Esophagus muscularis mucosa (tissue), 4 donors: ENCODE measurements around the gene ITPR1. TPM values are rescaled to one million over a fixed set of nuclear protein-coding genes. Genes with fewer than 3 reads are reported as not detected.
"Not testable (repeated sequence)": the region's sequence is repeated elsewhere in the genome, so short reads cannot be mapped to it uniquely, and the experiment has no call there.

Experiments
- DNase-seq: peaks from one replicate; pipeline ENCODE4 v3.0.0-alpha.2; 2017; ENCODE audit errors: extremely low spot score
- H3K27ac ChIP-seq, 4 donors: fragments of 200-600 bp; sonication (generic); replicated peaks in 1 of 4; 1 replicate in 3 of 4; 2 replicates in 1 of 4; pipeline ENCODE4 v1.5.1; 2016 to 2019; ENCODE audit warnings: mild to moderate bottlenecking in 1 of 4
- H3K27me3 ChIP-seq, 4 donors: fragments of 200-600 bp; sonication (generic); one replicate each; pipeline versions ENCODE4 v1.5.1 to v1.6.0; 2016 to 2019
- H3K36me3 ChIP-seq, 4 donors: fragments of 200-600 bp; sonication (generic); one replicate each; pipeline ENCODE4 v1.5.1; 2016 to 2019
- H3K4me1 ChIP-seq, 4 donors: fragments of 200-600 bp; sonication (generic); one replicate each; pipeline ENCODE4 v1.5.1; 2016 to 2019
- H3K4me3 ChIP-seq, 4 donors: fragments of 200-600 bp; sonication (generic); 1 replicate in 2 of 4; 2 replicates in 2 of 4; pipeline ENCODE4 v1.5.1; 2016 to 2019; ENCODE audit warnings: mild to moderate bottlenecking in 4 of 4, moderate library complexity in 1 of 4
- H3K9me3 ChIP-seq, 4 donors: fragments of 200-600 bp; sonication (generic); 1 replicate in 3 of 4; 2 replicates in 1 of 4; pipeline ENCODE4 v1.5.1; 2016 to 2019
- CTCF ChIP-seq, 3 experiments: fragments of 200-600 bp in 2 of 3; fragments of 450-650 bp in 1 of 3; sonication (generic) in 2 of 3; IDR thresholded peaks; one replicate each; pipeline ENCODE4 v1.5.1; 2017 to 2019; ENCODE audit warnings: antibody characterized with exemption in 3 of 3, mild to moderate bottlenecking in 2 of 3, moderate library complexity in 1 of 3
- EP300 ChIP-seq: sonication (generic); formaldehyde crosslinking; IDR thresholded peaks from one replicate; pipeline ENCODE4 v1.6.1; 2017; ENCODE audit warnings: antibody characterized with exemption
- POLR2A ChIP-seq: fragments of 450-650 bp; IDR thresholded peaks from one replicate; pipeline ENCODE4 v1.6.1; 2017; ENCODE audit warnings: antibody characterized with exemption, moderate library complexity, mild to moderate bottlenecking, low read depth
- POLR2AphosphoS5 ChIP-seq, 2 donors: sonication (generic); formaldehyde crosslinking; IDR thresholded peaks; one replicate each; pipeline ENCODE4 v1.6.1; 2017; ENCODE audit warnings: antibody characterized with exemption in 2 of 2
- WGBS: methylation state at CpG from one replicate; pipeline ENCODE4 v1.1.5; 2018; 5-methylcytosine and 5-hydroxymethylcytosine counted together
- intact Hi-C: fragments of 100-400 bp; cut with DNase I; formaldehyde crosslinking; loops from one replicate; pipeline ENCODE4 v1.15.1; 2023
- total RNA-seq, 4 donors: library from RNA; depleted of rRNA; stranded (reverse); fragments of >200 nt; gene quantifications; one replicate each; pipeline versions ENCODE4 v1.1.0 to v1.2.1, GENCODE V29; 2016

Gene ITPR1
- total RNA-seq, 4 donors from 2014 or later, result 204 to 271 (median 222) TPM

- no peaks in the 10 kb centered on the region for H3K27me3 ChIP-seq
- H3K9me3 ChIP-seq, result no peaks in the 10 kb centered on the region
- TF ChIP-seq CTCF (IDR thresholded peaks at IDR 0.05), result no peak
- TF ChIP-seq EP300, result no peak
- TF ChIP-seq POLR2A, result no peak
- TF ChIP-seq POLR2AphosphoS5 (IDR thresholded peaks at IDR 0.05), result no peak
- 90% methylated on average over 9 of the region's 9 CpGs for WGBS
- intact Hi-C loops, result no loop called here
- no peak for DNase-seq
- no peak overlapping the region for H3K4me3 ChIP-seq
- H3K27ac ChIP-seq, result no peak overlapping the region
- peaks cover 8 to 37% (median 18%) of the 10 kb centered on the region in 4 donors for H3K4me1 ChIP-seq
- H3K36me3 ChIP-seq, result peaks cover 9 to 42% (median 29%) of the 10 kb centered on the region in 4 donors
These were observed 265.2 kb downstream of the ITPR1 start for GRCh38 chr3:4758249-4758860.

GRCh38 chr3:4758957-4759656 is 266.0 kb downstream of the ITPR1 start:
- peaks cover 9 to 48% (median 30%) of the 10 kb centered on the region in 4 donors for H3K36me3 ChIP-seq
- H3K4me3 ChIP-seq, result no peak overlapping the region
- intact Hi-C loops, result no loop called here
- H3K4me1 ChIP-seq, result peaks cover 8 to 29% (median 16%) of the 10 kb centered on the region in 4 donors
- no peaks in the 10 kb centered on the region for H3K27me3 ChIP-seq
- 87% methylated on average over 8 of the region's 8 CpGs for WGBS
- no peak for DNase-seq
- TF ChIP-seq EP300, result no peak
- TF ChIP-seq POLR2A, result no peak
- TF ChIP-seq POLR2AphosphoS5 (IDR thresholded peaks at IDR 0.05), result no peak
- TF ChIP-seq CTCF (IDR thresholded peaks at IDR 0.05), result no peak
- no peaks in the 10 kb centered on the region for H3K9me3 ChIP-seq
- H3K27ac ChIP-seq, result no peak overlapping the region

- intact Hi-C loops, result no loop called here
These were observed 266.7 kb downstream of the ITPR1 start for GRCh38 chr3:4759689-4760312.

GRCh38 chr3:4761759-4762158 is 268.6 kb downstream of the ITPR1 start:
- peaks cover 0 to 15% (median 6%) of the 10 kb centered on the region in 4 donors for H3K4me1 ChIP-seq
- intact Hi-C loops, result no loop called here
- no peak for DNase-seq
- peaks cover 0 to 7% (median 0%) of the 10 kb centered on the region in 4 donors for H3K9me3 ChIP-seq
- TF ChIP-seq CTCF (IDR thresholded peaks at IDR 0.05) (no peak), POLR2AphosphoS5 (IDR thresholded peaks at IDR 0.05) (no peak), POLR2A (no peak), EP300 (no peak)
- H3K4me3 ChIP-seq, result no peak overlapping the region
- no peaks in the 10 kb centered on the region for H3K27me3 ChIP-seq
- H3K36me3 ChIP-seq, result peaks cover 9 to 53% (median 33%) of the 10 kb centered on the region in 4 donors
- H3K27ac ChIP-seq, result no peak overlapping the region
- 93% methylated on average over 5 of the region's 5 CpGs for WGBS

More at GRCh38 chr3:4759689-4760312, 266.7 kb downstream of the ITPR1 start:
- Histone ChIP-seq H3K9me3 (no peaks in the 10 kb centered on the region), H3K27ac (no peak overlapping the region), H3K4me3 (no peak overlapping the region), H3K27me3 (no peaks in the 10 kb centered on the region), H3K36me3 (peaks cover 9 to 48% (median 29%) of the 10 kb centered on the region in 4 donors), H3K4me1 (peaks cover 1 to 22% (median 10%) of the 10 kb centered on the region in 4 donors)
- no peak for TF ChIP-seq POLR2AphosphoS5 (IDR thresholded peaks at IDR 0.05)
- TF ChIP-seq POLR2A, result no peak
- TF ChIP-seq CTCF (IDR thresholded peaks at IDR 0.05), result no peak
- TF ChIP-seq EP300, result no peak
- DNase-seq, result no peak
- WGBS, result 66% methylated on average over 10 of the region's 12 CpGs

GRCh38 chr3:4762481-4763230 is 269.5 kb downstream of the ITPR1 start:
- H3K9me3 ChIP-seq, H3K4me3 ChIP-seq, intact Hi-C loops, DNase-seq, H3K27ac ChIP-seq, H3K27me3 ChIP-seq: not testable (repeated sequence)
- WGBS, result 90% methylated on average over 2 of the region's 2 CpGs
- H3K36me3 ChIP-seq, result peaks cover 12 to 62% (median 41%) of the 10 kb centered on the region in 4 donors
- peaks cover 0 to 15% (median 4%) of the 10 kb centered on the region in 4 donors for H3K4me1 ChIP-seq
